OCI-LY7 (cell line): ENCODE results near the gene PTPN14. TPM values are rescaled to one million over a fixed set of nuclear protein-coding genes. Genes with fewer than 3 reads are reported as not detected.
A peak's percentile ranks its signal among the peaks of the same experiment; 100 is the strongest.

Source experiments
- BruUV-seq: library from RNA; stranded (reverse); fragments of 400-500 nt; replicated peaks from 2 replicates; lab custom pipeline; 2021; lab: Mats Ljungman, UMichigan
- CTCF ChIA-PET: fragments of 300-600 bp; sonication (Branson Sonifier 250); formaldehyde crosslinking; loops from one replicate; lab custom pipeline; 2022; ENCODE audit warnings: antibody characterized with exemption; ENCODE audit not compliant: unreplicated experiment; lab: Charles Lee
- POLR2A ChIA-PET: fragments of 300-600 bp; sonication (Branson Sonifier 250); formaldehyde crosslinking; loops from one replicate; lab custom pipeline; 2022; ENCODE audit warnings: antibody characterized with exemption; lab: Charles Lee
- DNase-seq: peaks from one replicate; pipeline ENCODE4 v3.0.0-alpha.2; 2015; ENCODE audit warnings: low spot score
- H2AFZ ChIP-seq: fragments of 200-600 bp; sonication (generic), shearing (Covaris generic); 2 replicates; pipeline ENCODE4 v1.6.1; 2014; ENCODE audit warnings: mild to moderate bottlenecking, antibody characterized with exemption, low read length, moderate library complexity
- H3K27ac ChIP-seq: fragments of 200-600 bp; sonication (generic); 2 replicates; pipeline ENCODE4 v1.5.1; 2014; ENCODE audit warnings: mixed run types, low read depth, mild to moderate bottlenecking, moderate library complexity, low read length, inconsistent platforms; ENCODE audit not compliant: poor library complexity, severe bottlenecking
- H3K36me3 ChIP-seq: fragments of 200-600 bp; sonication (generic); 2 replicates; pipeline ENCODE4 v1.6.1; 2014; ENCODE audit warnings: mild to moderate bottlenecking, antibody characterized with exemption, low read length, moderate library complexity, mixed read lengths; ENCODE audit not compliant: insufficient read depth
- H3K4me1 ChIP-seq: fragments of 200-600 bp; sonication (generic); 2 replicates; pipeline ENCODE4 v1.5.1; 2014; ENCODE audit warnings: mild to moderate bottlenecking, low read length; ENCODE audit not compliant: insufficient read depth, poor library complexity, severe bottlenecking
- H3K4me2 ChIP-seq: fragments of 200-600 bp; sonication (generic); 2 replicates; pipeline ENCODE4 v1.6.1; 2014; ENCODE audit warnings: mild to moderate bottlenecking, low read length
- H3K4me3 ChIP-seq: fragments of 200-600 bp; sonication (generic); 2 replicates; pipeline ENCODE4 v1.5.1; 2014; ENCODE audit warnings: mild to moderate bottlenecking, low read depth, low read length; ENCODE audit not compliant: poor library complexity, severe bottlenecking
- H3K79me2 ChIP-seq: fragments of 200-600 bp; sonication (generic); 2 replicates; pipeline ENCODE4 v1.6.1; 2016; ENCODE audit warnings: low read depth, mild to moderate bottlenecking, low read length, moderate library complexity, mixed read lengths; ENCODE audit not compliant: insufficient read depth
- H3K9me2 ChIP-seq: fragments of 200-600 bp; sonication (generic); 2 replicates; pipeline ENCODE4 v1.6.1; 2016; ENCODE audit warnings: mild to moderate bottlenecking, low read length, mixed read lengths; ENCODE audit not compliant: insufficient read depth
- H3K9me3 ChIP-seq: fragments of 200-600 bp; sonication (generic); 2 replicates; pipeline ENCODE4 v1.6.1; 2014; ENCODE audit warnings: mild to moderate bottlenecking, mixed run types, low read length, mixed read lengths
- H4K20me1 ChIP-seq: fragments of 200-600 bp; sonication (generic); 2 replicates; pipeline ENCODE4 v1.6.1; 2014; ENCODE audit warnings: mild to moderate bottlenecking, antibody characterized with exemption, low read length, moderate library complexity, mixed read lengths; ENCODE audit not compliant: insufficient read depth
- CTCF ChIP-seq: fragments of 200-600 bp; sonication (generic); conservative IDR thresholded peaks from 2 replicates; pipeline ENCODE4 v1.5.1; 2014; ENCODE audit warnings: mild to moderate bottlenecking, antibody characterized with exemption, low read length, moderate library complexity, mixed read lengths
- EZH2phosphoT487 ChIP-seq: fragments of 200-600 bp; sonication (generic); IDR thresholded peaks from 2 replicates; pipeline ENCODE4 v1.6.1; 2018; ENCODE audit warnings: low read depth, borderline replicate concordance, mild to moderate bottlenecking, mixed run types, antibody characterized with exemption, low read length, moderate library complexity, mixed read lengths
- intact Hi-C: fragments of 100-400 bp; cut with micrococcal nuclease; formaldehyde crosslinking; loops from one replicate; pipeline ENCODE4 v1.10.0; 2022; ENCODE audit not compliant: unreplicated experiment
- total RNA-seq, 2 experiments: library from RNA; depleted of rRNA in 1 of 2; stranded (reverse); fragments of >200 nt in 1 of 2; shearing (Covaris generic) in 1 of 2; gene quantifications; 2 replicates each; pipeline ENCODE4 v1.2.3, GENCODE V29; 2014 to 2022

PTPN14 gene
- total RNA-seq, 2 experiments from 2014 or later, result not detected

- no peaks in the 10 kb centered on the region; the same call in 1 of the 2 replicates for H3K36me3 ChIP-seq
- no peaks in the 10 kb centered on the region for H4K20me1 ChIP-seq
- no peaks in the 10 kb centered on the region for H3K79me2 ChIP-seq
- POLR2A ChIA-PET, result interaction anchor here (0.6 kb wide), 1 partner anchor 1218 kb away, joined by 3 read pairs; no protein-coding TSS in a partner anchor
- H2AFZ ChIP-seq, result no peak overlapping the region
- H3K9me3 ChIP-seq, result no peaks in the 10 kb centered on the region
- H3K27ac ChIP-seq, result no peak overlapping the region
- H3K4me2 ChIP-seq, result no peak overlapping the region
- TF ChIP-seq EZH2phosphoT487 (no peak), CTCF (no peak)
- no peak overlapping the region for H3K4me3 ChIP-seq
- no peak for DNase-seq
- intact Hi-C loops, result no loop called here
- no peaks in the 10 kb centered on the region for H3K4me1 ChIP-seq
- no TSS peak for BruUV-seq
- CTCF ChIA-PET, result no interaction called here
- no peaks in the 10 kb centered on the region for H3K9me2 ChIP-seq
These were observed 213.9 kb downstream of the PTPN14 start for GRCh38 chr1:214337511-214337910.

- intact Hi-C loops, result no loop called here
- no peaks in the 10 kb centered on the region for H4K20me1 ChIP-seq
- TF ChIP-seq CTCF (0 out of 2 replicates have a peak, but pooled peaks have one; percentile 8), EZH2phosphoT487 (no peak)
- POLR2A ChIA-PET, result no interaction called here
- H3K9me3 ChIP-seq, result no peaks in the 10 kb centered on the region
- no peak overlapping the region for H3K27ac ChIP-seq
- no peak for DNase-seq
- BruUV-seq, result no TSS peak
- peaks cover 3% of the 10 kb centered on the region; the same call in 1 of the 2 replicates for H3K36me3 ChIP-seq
- no peak overlapping the region for H3K4me3 ChIP-seq
- no peak overlapping the region for H2AFZ ChIP-seq
- H3K79me2 ChIP-seq, result no peaks in the 10 kb centered on the region
- no peaks in the 10 kb centered on the region for H3K4me1 ChIP-seq
- no peaks in the 10 kb centered on the region for H3K9me2 ChIP-seq
- no peak overlapping the region for H3K4me2 ChIP-seq
- CTCF ChIA-PET, result no interaction called here
These were observed 214.4 kb downstream of the PTPN14 start for GRCh38 chr1:214337015-214337414.

GRCh38 chr1:214335567-214335966 lies 215.8 kb downstream of the PTPN14 start:
- Histone ChIP-seq H3K36me3 (peaks cover 9% of the 10 kb centered on the region; the same call in 1 of the 2 replicates), H2AFZ (no peak overlapping the region), H3K9me3 (no peaks in the 10 kb centered on the region), H3K79me2 (no peaks in the 10 kb centered on the region), H3K4me2 (no peak overlapping the region), H3K4me3 (no peak overlapping the region), H3K27ac (no peak overlapping the region), H3K9me2 (no peaks in the 10 kb centered on the region), H4K20me1 (no peaks in the 10 kb centered on the region), H3K4me1 (no peaks in the 10 kb centered on the region)
- DNase-seq, result no peak
- intact Hi-C loops, result no loop called here
- no peak for TF ChIP-seq CTCF
- no peak for TF ChIP-seq EZH2phosphoT487
- CTCF ChIA-PET, result no interaction called here
- BruUV-seq, result no TSS peak
- POLR2A ChIA-PET, result interaction anchor here (0.6 kb wide), 1 partner anchor 1303 kb away, joined by 3 read pairs; no protein-coding TSS in a partner anchor
